DMS114 treated with DMSO at 0.1 percent for 48 hours (cell line): ENCODE measurements around the gene TLR9.

Source experiments
- DNase-seq: peaks from one replicate; lab custom pipeline; 2025; ENCODE audit not compliant: unreplicated experiment; lab: John Stamatoyannopoulos, UW

The TLR9 gene

GRCh38 chr3:52176180-52176752 is 49.2 kb downstream of the TLR9 start:
- no peak for DNase-seq

DNA sequence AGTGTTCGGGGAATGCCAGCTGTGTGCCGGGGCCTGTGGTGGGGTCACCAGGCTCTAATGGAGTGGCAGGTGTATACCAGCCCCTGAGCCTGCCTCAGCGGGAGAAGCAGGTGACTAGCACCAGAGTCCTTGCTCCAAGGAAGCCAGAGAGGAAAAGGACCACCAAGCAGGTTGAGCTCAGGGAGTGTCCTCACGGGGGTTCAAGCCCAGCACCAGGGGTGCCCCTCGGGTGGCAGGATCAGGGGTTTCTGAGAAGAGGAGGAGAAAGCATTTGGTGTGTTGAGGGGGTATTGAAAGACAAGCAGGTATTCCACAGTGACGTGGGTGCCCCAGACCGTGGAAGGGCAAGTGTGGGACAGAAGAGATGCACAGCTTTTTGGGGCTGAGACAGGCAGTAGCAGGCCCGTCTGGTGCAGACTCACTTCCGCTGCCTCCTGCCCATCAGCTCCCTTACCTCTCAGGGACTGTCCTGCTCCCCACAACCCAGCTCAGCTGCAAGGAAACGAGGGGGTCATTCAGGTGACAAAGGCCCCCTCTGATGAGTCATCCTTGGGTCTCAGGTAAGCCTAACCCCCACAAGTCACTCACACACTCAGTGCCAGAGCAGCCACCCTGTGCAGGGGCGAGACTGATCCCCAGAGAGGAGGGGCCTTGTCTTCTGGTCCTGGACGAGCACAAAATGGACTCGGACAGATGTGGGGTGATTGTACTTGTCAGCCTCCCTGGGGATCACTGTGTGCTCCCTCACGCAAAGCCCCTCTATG is 49.8 kb downstream of the TLR9 start:
- no peak for DNase-seq

DNA sequence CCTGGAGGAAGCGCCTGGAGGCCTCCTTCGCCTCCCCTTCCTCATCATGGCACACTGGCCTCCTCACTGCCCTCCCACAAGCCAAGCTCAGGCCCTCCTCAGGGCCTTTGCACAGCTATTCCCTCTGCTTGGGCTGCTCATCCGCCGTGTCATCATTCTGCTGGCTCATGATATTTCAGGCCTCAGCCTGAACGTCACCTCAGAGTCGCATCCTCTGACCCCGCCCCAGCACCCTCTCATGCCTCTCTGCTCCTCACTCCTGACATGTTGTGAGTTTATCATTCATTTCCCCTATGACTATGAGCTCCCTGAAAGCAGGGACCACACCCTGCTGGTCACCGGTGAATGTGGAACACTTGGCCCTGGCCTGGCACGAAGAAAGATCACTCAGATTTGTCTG is 50.5 kb downstream of the TLR9 start:
- DNase-seq, result no peak

GRCh38 chr3:52173101-52173500 is 52.3 kb downstream of the TLR9 start:
- no peak for DNase-seq

DNA sequence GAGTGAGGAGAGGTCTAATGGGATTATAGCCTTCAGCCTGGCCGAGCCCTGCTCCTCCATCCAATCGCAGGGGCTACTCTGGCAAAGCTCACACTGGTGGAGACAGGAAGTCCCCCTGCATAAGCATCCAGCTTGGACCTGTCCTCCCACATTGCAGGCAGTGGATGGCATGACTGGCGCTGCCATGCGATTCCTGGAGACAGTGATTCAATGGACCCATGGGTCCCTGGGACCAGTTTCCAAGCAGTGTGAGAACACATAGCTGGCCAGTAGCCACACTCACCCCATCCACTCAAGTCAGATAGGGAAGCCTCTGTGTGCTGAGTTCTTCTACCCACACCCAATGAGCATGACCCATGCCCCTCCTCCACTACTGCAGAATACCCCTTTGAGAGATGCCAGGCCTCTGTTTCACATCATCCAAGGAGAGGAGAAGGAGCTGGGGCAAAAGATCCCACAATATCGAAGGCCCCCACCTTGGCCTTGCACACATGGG is 53.1 kb downstream of the TLR9 start:
- DNase-seq, result no peak

DNA sequence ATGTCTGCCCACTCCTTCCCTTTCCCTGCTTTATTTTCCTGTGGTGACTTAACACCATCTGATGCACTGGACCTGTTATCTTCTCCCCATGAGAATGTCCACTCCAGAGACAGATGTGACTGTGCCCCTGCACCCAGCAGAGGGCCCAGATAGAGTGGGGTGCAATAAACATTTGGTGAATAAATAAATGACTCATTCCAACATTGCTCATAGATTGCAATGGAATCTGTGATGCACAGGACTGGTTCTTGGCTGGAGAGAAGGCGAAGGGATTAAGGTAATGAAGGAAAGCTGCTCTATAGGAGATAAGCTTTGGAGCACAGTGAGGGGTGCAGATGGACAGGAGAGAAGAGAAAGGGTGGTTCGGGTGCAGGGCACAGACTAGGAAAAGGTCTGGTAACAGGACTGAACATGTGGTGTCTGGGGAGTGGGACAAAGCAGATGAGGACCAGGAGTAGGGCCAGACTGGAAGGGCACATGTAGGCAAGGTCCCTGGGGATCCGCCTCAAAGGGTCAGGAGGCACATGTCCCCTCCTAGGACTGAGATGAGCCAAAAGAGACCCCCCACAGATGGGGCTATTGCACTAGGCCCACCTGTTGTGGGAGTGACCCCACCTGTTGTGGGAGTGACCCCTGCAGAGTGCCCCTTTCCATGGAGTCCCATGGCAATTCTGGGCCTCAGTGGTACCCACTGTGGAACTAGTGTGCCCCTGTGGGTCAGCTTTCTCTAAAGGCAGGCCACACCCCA is 53.8 kb downstream of the TLR9 start:
- no peak for DNase-seq
